ENCODE measurements around the gene MYBPH. TPM values are rescaled to one million over a fixed set of nuclear protein-coding genes. Genes with fewer than 3 reads are reported as not detected.

The MYBPH gene
- total RNA-seq, 4 donors from 2014 or later: not detected

GRCh38 chr1:203124546-203125317 lies 50.9 kb downstream of the MYBPH start:
- H3K9me3 ChIP-seq: no peaks in the 10 kb centered on the region
- H3K4me3 ChIP-seq: no peak overlapping the region
- no peak overlapping the region for H3K27ac ChIP-seq (replicated peaks in 1 of 4)
- H3K36me3 ChIP-seq: no peaks in the 10 kb centered on the region
- intact Hi-C loops (cut with DNase I): loop anchor here (5.0 kb wide), 1 partner anchor 87 kb away; no protein-coding TSS in a partner anchor
- peaks cover 0 to 77% (median 13%) of the 10 kb centered on the region in 4 donors for H3K27me3 ChIP-seq
- 77% methylated on average over 5 of the region's 5 CpGs for WGBS
- TF ChIP-seq POLR2A (IDR thresholded peaks at IDR 0.05; ENCODE audit: low read depth) (no peak), POLR2AphosphoS5 (IDR thresholded peaks at IDR 0.05) (no peak), EP300 (IDR thresholded peaks at IDR 0.05) (no peak), CTCF (IDR thresholded peaks at IDR 0.05) (no peak)
- H3K4me1 ChIP-seq: peaks cover 29 to 40% (median 33%) of the 10 kb centered on the region in 4 donors
- DNase-seq (ENCODE audit: extremely low spot score): no peak

GRCh38 chr1:203124011-203124410 lies 51.6 kb downstream of the MYBPH start:
- no peak for DNase-seq (ENCODE audit: extremely low spot score)
- no peaks in the 10 kb centered on the region for H3K36me3 ChIP-seq
- TF ChIP-seq POLR2A (IDR thresholded peaks at IDR 0.05; ENCODE audit: low read depth) (no peak), CTCF (IDR thresholded peaks at IDR 0.05) (no peak), POLR2AphosphoS5 (IDR thresholded peaks at IDR 0.05) (no peak), EP300 (IDR thresholded peaks at IDR 0.05) (no peak)
- no peak overlapping the region for H3K27ac ChIP-seq (replicated peaks in 1 of 4)
- peaks cover 0 to 85% (median 19%) of the 10 kb centered on the region in 4 donors for H3K27me3 ChIP-seq
- H3K4me3 ChIP-seq: no peak overlapping the region
- intact Hi-C loops (cut with DNase I): no loop called here
- peaks cover 24 to 32% (median 27%) of the 10 kb centered on the region in 4 donors for H3K4me1 ChIP-seq
- no peaks in the 10 kb centered on the region for H3K9me3 ChIP-seq
- WGBS: 56% methylated on average over 5 of the region's 5 CpGs

- TF ChIP-seq POLR2AphosphoS5 (IDR thresholded peaks at IDR 0.05) (no peak), POLR2A (IDR thresholded peaks at IDR 0.05; ENCODE audit: low read depth) (no peak), EP300 (IDR thresholded peaks at IDR 0.05) (no peak), CTCF (IDR thresholded peaks at IDR 0.05) (no peak)
- no peak for DNase-seq (ENCODE audit: extremely low spot score)
Observed at GRCh38 chr1:203122159-203122558, 53.5 kb downstream of the MYBPH start.

GRCh38 chr1:203121186-203122015 lies 54.2 kb downstream of the MYBPH start:
- WGBS: 69% methylated on average over 11 of the region's 11 CpGs
- no peak overlapping the region for H3K27ac ChIP-seq (replicated peaks in 1 of 4)
- no peak overlapping the region for H3K4me3 ChIP-seq
- TF ChIP-seq CTCF (IDR thresholded peaks at IDR 0.05) (no peak), POLR2AphosphoS5 (IDR thresholded peaks at IDR 0.05) (no peak), POLR2A (IDR thresholded peaks at IDR 0.05; ENCODE audit: low read depth) (no peak), EP300 (IDR thresholded peaks at IDR 0.05) (no peak)
- no peaks in the 10 kb centered on the region for H3K9me3 ChIP-seq
- peaks cover 4 to 16% (median 11%) of the 10 kb centered on the region in 4 donors for H3K4me1 ChIP-seq
- no peak for DNase-seq (ENCODE audit: extremely low spot score)
- intact Hi-C loops (cut with DNase I): no loop called here
- peaks cover 0 to 96% (median 28%) of the 10 kb centered on the region in 4 donors for H3K27me3 ChIP-seq
- no peaks in the 10 kb centered on the region for H3K36me3 ChIP-seq

More at GRCh38 chr1:203122159-203122558, 53.5 kb downstream of the MYBPH start:
- H3K4me1 ChIP-seq: peaks cover 11 to 24% (median 18%) of the 10 kb centered on the region in 4 donors
- 100% methylated on average over 1 of the region's 2 CpGs for WGBS
- H3K9me3 ChIP-seq: no peaks in the 10 kb centered on the region
- H3K4me3 ChIP-seq: no peak overlapping the region
- no peaks in the 10 kb centered on the region for H3K36me3 ChIP-seq
- no peak overlapping the region for H3K27ac ChIP-seq (replicated peaks in 1 of 4)
- H3K27me3 ChIP-seq: peaks cover 0 to 96% (median 28%) of the 10 kb centered on the region in 4 donors
- intact Hi-C loops (cut with DNase I): no loop called here
